Nephron progenitor cell (in vitro differentiated cells): ENCODE measurements around the gene SIRT7.
A peak's percentile ranks its signal among the peaks of the same experiment; 100 is the strongest.

ENCODE experiments used
- DNase-seq: peaks from one replicate; pipeline ENCODE4 v3.0.0; 2021
- H3K27ac Mint-ChIP-seq: 2 replicates; pipeline ENCODE4 v1.8.0; 2021; ENCODE audit warnings: mild to moderate bottlenecking, moderate library complexity, mixed read lengths
- H3K27me3 Mint-ChIP-seq: 2 replicates; pipeline ENCODE4 v1.8.0; 2021; ENCODE audit warnings: mild to moderate bottlenecking, low read depth, mixed read lengths; ENCODE audit not compliant: poor library complexity
- H3K36me3 Mint-ChIP-seq: 2 replicates; pipeline ENCODE4 v1.8.0; 2021; ENCODE audit warnings: low read depth, mixed read lengths
- H3K4me1 Mint-ChIP-seq: 2 replicates; pipeline ENCODE4 v1.8.0; 2021; ENCODE audit warnings: mixed read lengths
- H3K4me3 Mint-ChIP-seq: 2 replicates; pipeline ENCODE4 v1.8.0; 2021; ENCODE audit warnings: mild to moderate bottlenecking, moderate library complexity, mixed read lengths
- H3K9me3 Mint-ChIP-seq: 2 replicates; pipeline ENCODE4 v1.8.0; 2021; ENCODE audit warnings: mild to moderate bottlenecking, moderate library complexity, mixed read lengths
- TF ChIP-seq, protein P1 (sequence below): fragments of 200-600 bp; sonication (generic); IDR thresholded peaks from 2 replicates; pipeline ENCODE4 v1.5.0; 2021; ENCODE audit warnings: antibody characterized with exemption

The SIRT7 gene

DNA sequence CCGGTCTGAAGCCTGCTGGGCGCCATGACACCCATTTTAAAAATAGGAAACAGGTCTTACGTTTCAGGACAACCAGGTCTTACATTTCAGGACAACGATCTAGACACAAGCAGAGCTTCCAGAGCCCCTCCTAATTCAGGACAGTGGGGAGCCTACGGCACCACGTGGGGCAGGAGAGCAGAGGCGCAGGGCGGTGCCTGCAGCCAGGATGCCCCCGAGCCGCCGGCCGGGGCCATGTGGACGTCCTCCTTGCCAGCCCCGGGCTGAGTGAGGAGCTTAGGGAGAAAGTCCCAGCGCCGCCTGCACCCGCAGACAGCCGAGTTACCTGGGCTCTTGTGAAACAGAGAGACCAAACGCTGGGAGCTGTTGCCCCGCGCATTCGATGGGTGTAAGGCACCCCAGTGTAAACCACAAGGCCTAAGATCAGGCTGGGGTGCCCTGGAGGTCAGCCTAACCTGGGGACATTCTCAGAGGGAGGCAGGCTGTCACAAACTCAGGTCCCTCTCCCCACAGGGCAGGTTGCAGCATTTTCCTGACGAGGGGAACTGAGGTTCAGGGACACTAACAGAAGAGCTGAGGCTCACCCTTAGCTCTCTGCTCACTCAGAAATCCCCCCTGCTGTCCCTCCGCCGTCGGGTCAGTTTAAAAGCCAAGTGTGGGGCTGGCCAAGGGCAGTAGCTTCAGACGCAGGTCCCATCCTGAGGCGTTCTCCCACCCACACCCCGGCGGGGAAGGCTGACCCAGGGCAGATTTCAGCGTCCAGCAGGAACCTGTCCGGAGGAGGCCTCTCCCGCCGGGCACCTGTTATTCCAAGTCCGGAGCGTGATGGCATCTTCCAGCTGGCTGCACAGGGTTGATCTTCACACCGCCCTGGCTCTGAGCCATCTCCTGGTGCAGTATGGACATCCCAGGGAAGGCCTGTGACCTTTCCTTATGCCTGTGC lies 44.8 kb upstream of the SIRT7 start:
- H3K36me3 Mint-ChIP-seq: no peaks in the 10 kb centered on the region
- no peak overlapping the region for H3K27ac Mint-ChIP-seq
- TF ChIP-seq, protein P1, sequence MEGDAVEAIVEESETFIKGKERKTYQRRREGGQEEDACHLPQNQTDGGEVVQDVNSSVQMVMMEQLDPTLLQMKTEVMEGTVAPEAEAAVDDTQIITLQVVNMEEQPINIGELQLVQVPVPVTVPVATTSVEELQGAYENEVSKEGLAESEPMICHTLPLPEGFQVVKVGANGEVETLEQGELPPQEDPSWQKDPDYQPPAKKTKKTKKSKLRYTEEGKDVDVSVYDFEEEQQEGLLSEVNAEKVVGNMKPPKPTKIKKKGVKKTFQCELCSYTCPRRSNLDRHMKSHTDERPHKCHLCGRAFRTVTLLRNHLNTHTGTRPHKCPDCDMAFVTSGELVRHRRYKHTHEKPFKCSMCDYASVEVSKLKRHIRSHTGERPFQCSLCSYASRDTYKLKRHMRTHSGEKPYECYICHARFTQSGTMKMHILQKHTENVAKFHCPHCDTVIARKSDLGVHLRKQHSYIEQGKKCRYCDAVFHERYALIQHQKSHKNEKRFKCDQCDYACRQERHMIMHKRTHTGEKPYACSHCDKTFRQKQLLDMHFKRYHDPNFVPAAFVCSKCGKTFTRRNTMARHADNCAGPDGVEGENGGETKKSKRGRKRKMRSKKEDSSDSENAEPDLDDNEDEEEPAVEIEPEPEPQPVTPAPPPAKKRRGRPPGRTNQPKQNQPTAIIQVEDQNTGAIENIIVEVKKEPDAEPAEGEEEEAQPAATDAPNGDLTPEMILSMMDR: no peak
- DNase-seq: no peak
- H3K27me3 Mint-ChIP-seq: peaks cover 30% of the 10 kb centered on the region
- H3K4me1 Mint-ChIP-seq: peaks cover 37% of the 10 kb centered on the region
- H3K9me3 Mint-ChIP-seq: no peaks in the 10 kb centered on the region
- H3K4me3 Mint-ChIP-seq: peak overlapping the region; percentile 69

DNA sequence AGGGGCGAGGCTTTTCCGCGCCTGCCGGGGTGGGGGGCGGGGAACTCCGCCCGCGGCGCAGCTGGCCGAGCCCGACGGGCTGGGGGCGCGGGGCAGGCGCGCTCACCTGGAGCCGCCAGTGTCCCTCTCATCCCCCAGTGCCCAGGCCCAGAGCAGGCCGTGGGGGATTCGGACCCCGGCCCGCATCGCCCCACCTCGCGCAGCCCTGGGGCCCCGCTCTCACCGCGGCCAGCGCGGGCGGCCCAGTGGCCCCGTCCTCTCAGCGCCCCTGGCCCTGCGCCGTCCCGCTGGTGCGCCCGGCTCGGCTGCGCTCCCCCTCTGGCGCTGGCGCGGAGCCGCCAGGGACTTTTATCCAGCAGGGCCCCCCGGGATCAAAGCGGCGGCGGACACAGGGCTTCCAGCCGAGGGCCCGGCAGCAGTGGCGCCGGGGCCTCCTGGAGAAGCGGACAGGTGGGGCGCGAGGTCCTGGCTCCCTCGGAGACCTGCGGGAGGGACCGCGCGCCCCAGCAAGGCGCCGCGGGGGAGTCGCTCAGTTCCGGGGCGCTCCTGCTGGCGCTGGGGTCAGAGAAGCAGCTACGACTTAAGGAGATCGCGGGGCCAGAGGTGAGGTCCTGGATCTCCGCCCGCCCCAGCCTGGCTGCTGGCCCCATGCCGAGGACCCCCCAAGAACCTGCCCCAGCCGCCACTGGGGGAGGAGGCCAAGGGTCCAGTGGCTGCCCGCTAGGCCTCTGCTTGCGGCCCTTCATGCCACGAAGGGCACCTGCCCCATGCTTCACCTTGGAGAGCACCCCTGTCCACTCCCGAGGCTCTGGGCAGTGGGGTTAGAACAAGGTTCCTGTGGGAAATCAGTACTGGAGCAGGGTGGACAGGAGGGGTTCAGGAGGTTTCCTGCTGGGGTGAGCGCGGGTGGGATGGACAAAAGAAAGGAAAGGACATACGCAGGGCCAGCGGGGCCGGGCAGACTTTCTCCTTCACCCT lies 43.8 kb upstream of the SIRT7 start:
- H3K9me3 Mint-ChIP-seq: no peaks in the 10 kb centered on the region
- H3K36me3 Mint-ChIP-seq: no peaks in the 10 kb centered on the region
- H3K4me1 Mint-ChIP-seq: peaks cover 43% of the 10 kb centered on the region
- no peak overlapping the region for H3K27ac Mint-ChIP-seq
- peak; percentile 50 for DNase-seq
- H3K4me3 Mint-ChIP-seq: peak overlapping the region; percentile 69
- H3K27me3 Mint-ChIP-seq: peaks cover 30% of the 10 kb centered on the region
- TF ChIP-seq, protein P1: no peak

DNA sequence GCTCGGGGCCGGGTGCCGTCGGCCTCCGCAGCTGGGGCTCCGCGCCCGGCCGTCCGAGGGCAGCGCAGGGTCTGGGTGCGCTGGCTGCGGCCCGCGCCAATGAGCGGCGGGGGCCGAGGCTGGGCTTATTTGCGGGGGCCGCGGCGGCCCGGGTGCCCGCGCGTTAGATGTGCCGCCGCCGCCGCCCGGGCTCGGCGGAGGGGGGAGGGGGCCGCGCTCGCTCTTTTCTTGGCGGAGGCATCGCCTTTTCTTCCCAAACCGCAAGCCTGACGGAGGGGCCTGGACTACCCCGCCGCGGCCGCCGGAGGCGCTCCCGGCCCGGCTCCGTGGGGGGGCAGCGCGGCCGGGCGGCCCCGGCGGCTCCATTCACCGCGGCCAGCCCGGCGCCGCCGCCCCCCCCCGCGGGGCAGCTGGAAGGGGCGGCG lies 43.1 kb upstream of the SIRT7 start, which contains the start of gene NOTUM:
TSS of gene NOTUM (minus strand) at position 101 of the 425 bp plus-strand sequence. CDS start 278 bp downstream, outside the sequence.
- no peak within 1 kb of the TSS for H3K27ac Mint-ChIP-seq
- H3K9me3 Mint-ChIP-seq: no peaks in the 10 kb centered on the region
- no peaks in the 10 kb centered on the region for H3K36me3 Mint-ChIP-seq
- no peak within 1 kb of the TSS for H3K4me3 Mint-ChIP-seq
- TF ChIP-seq, protein P1: no peak
- peaks cover 30% of the 10 kb centered on the region for H3K27me3 Mint-ChIP-seq
- DNase-seq: peak; percentile 71
- peaks cover 39% of the 10 kb centered on the region for H3K4me1 Mint-ChIP-seq

DNA sequence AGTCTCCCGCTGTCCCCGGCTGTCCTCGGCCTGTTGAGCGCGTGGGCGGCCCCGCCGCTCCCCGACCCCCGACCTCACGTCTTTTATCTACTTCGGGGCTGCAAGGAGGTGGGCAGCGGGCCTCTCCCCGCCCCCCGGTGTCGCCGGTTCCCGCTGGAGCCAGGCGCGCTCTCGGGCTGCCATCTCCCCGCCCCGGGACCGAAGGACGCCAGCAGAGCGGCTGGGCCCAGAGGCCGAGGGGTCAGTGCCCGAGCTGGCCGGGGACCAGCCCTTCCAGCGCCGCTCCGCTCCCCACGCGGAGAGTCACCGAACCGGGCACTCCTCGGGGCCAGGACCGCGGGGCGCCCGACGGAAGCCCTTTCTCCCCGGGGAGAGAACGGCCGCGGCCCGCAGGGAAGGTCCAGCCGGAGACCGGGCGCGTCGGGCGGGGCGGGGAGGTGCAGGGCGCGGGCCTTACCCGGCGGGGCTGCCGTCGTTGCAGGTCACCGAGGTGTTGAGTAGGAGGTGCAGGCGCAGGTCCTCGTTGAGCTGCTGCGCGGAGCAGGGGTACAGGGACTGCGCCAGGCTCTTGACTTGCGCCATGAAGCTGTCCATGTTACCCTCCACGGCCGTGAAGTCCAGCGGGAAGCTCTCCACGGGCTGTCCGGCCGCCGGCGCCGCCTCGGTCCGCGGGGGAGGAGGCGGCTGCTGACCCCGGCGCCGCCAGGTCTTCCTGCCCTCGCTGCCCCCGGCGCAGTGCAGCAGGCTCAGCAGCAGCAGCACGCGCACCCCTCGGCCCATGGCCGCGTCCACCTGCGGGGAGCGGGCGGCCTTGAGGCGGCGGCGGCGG lies 42.4 kb upstream of the SIRT7 start:
- Mint-ChIP-seq H3K36me3 (no peaks in the 10 kb centered on the region), H3K27ac (no peak overlapping the region), H3K4me3 (no peak overlapping the region), H3K27me3 (peaks cover 30% of the 10 kb centered on the region), H3K9me3 (no peaks in the 10 kb centered on the region), H3K4me1 (peaks cover 38% of the 10 kb centered on the region)
- peak; percentile 48 for DNase-seq
- TF ChIP-seq, protein P1: no peak
